ENCODE results near the gene CHCHD3. TPM values are rescaled to one million over a fixed set of nuclear protein-coding genes. Genes with fewer than 3 reads are reported as not detected.
"Not testable (repeated sequence)": the region's sequence is repeated elsewhere in the genome, so short reads cannot be mapped to it uniquely, and the experiment has no call there.

Gene CHCHD3
- total and polyA plus RNA-seq, 2 of the 4 experiments (the other 2 are of a cell fraction), result 56.9 to 141 TPM

DNA sequence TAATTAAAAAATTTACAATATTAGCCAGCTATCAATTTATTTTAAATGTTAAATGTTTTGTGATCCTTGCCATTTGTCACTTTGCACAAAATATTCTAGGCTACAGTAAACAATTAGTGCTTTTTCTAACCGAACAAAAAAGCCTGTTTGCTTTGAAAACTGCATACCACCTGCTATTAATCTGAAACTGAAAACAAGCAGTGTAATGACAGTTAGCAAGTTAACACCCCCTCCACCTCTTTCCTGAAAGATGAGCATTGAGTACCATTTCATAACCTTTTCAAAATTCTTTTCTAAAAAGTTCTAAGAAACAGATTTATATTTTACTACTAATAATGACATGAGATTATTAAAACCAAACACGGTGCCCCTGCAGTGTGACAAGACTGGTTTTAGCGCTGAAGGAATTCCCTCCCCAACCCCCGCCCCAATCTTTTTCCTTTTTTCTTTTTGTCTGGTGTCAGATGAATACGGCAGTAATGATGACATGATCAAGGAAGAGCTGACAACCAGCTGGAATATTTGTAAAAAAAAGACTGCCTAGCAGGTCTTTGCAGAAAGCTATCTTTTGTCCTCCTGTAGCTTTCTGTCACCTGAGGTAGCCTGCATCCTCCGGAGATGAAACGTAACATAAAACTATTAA is 175.6 kb downstream of the CHCHD3 start:
- Histone ChIP-seq H3K14ac (replicated peaks; ENCODE audit: low read depth, low read length) (no peak overlapping the region), H4K20me1 (ENCODE audit: insufficient read depth, low read length) (no peaks in the 10 kb centered on the region), H3K9me3 (ENCODE audit: control insufficient read depth, insufficient read depth, low read length) (no peaks in the 10 kb centered on the region), H3K4ac (ENCODE audit: low read depth, low read length) (no peak overlapping the region), H3K9ac (ENCODE audit: low read depth, low read length) (no peak overlapping the region), H4K8ac (ENCODE audit: low read depth in 2 of 2, low read length in 2 of 2) (no peak overlapping the region), H3K23ac (ENCODE audit: low read depth, low read length) (no peak overlapping the region), H4K5ac (ENCODE audit: low read depth, low read length) (no peak overlapping the region), H3K9me1 (ENCODE audit: insufficient read depth, low read length) (no peaks in the 10 kb centered on the region), H3K79me1 (ENCODE audit: low read depth in 1 of 2, low read length in 2 of 2) (peaks cover 7% of the 10 kb centered on the region in 2 experiments; a peak in 2 of 4 replicates), H3K27me3 (ENCODE audit: control insufficient read depth, insufficient read depth, low read length) (no peaks in the 10 kb centered on the region), H3K56ac (ENCODE audit: extremely low read depth, insufficient read depth, low read length) (no peak overlapping the region), H2AFZ (replicated peaks; ENCODE audit: low read length, poor library complexity) (no peak overlapping the region), H3K27ac (ENCODE audit: insufficient read depth, low read length) (no peak overlapping the region), H2BK20ac (ENCODE audit: low read depth, low read length) (no peak overlapping the region), H2AK9ac (replicated peaks; ENCODE audit: low read depth, low read length, poor library complexity) (no peak overlapping the region), H2BK5ac (ENCODE audit: low read depth, low read length, poor library complexity, severe bottlenecking) (no peak overlapping the region), H2BK15ac (ENCODE audit: low read depth, low read length) (no peak overlapping the region), H3K36me3 (ENCODE audit: control insufficient read depth, insufficient read depth, low read length) (no peaks in the 10 kb centered on the region), H2AK5ac (ENCODE audit: low read depth, low read length) (no peak overlapping the region), H4K91ac (ENCODE audit: insufficient read depth, low read depth, low read length) (no peak overlapping the region), H3K4me1 (ENCODE audit: control insufficient read depth, insufficient read depth, low read length) (no peaks in the 10 kb centered on the region), H3K4me3 (ENCODE audit: insufficient read depth, low read depth, low read length) (no peak overlapping the region), H2BK120ac (ENCODE audit: low read depth, low read length) (no peak overlapping the region), H3K4me2 (ENCODE audit: low read depth, low read length) (no peak overlapping the region), H3K18ac (ENCODE audit: low read depth, low read length) (no peak overlapping the region)
- intact Hi-C loops (cut with micrococcal nuclease) (no loop called here), dilution Hi-C loops (cut with HindIII; ENCODE audit: low sequenced_read_pairs, unreplicated experiment) (no loop called here), in situ Hi-C loops (cut with MboI; ENCODE audit: low sequenced_read_pairs) (no loop called here)
- no peak for TF ChIP-seq CEBPB (IDR thresholded peaks at IDR 0.05; ENCODE audit: low read depth, low read length)
- DNase-seq (no peak), ATAC-seq (ENCODE audit: low read depth) (no peak)
- BruUV-seq (replicated peaks), result no TSS peak
- ChIA-PET POLR2A (ENCODE audit: unreplicated experiment) (no interaction called here), CTCF (no interaction called here)
- no CpG with 5 or more reads among the region's 7 CpGs for WGBS, 2 experiments (ENCODE audit: extremely low coverage in 2 of 2, insufficient read length in 1 of 2)

DNA sequence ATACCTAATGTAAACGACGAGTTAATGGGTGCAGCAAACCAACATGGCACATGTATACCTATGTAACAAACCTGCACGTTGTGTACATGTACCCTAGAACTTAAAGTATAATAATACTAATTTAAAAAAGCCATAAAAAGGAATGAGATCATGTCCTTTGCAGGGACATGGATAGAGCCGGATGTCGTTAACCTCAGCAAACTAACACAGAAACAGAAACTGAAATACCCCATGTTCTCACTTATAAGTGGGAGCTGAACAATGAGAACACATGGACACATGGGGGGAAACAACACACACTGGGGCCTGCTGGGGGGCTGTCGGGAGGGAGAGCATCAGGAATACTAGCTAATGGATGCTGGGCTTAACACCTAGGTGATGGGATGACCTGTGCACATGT is 176.8 kb downstream of the CHCHD3 start:
- H3K27ac ChIP-seq (ENCODE audit: insufficient read depth, low read length); H4K91ac ChIP-seq (ENCODE audit: insufficient read depth, low read depth, low read length); BruUV-seq (replicated peaks); H3K4me2 ChIP-seq (ENCODE audit: low read depth, low read length); DNase-seq; dilution Hi-C loops (cut with HindIII; ENCODE audit: low sequenced_read_pairs, unreplicated experiment); H3K79me1 ChIP-seq (ENCODE audit: low read depth in 1 of 2, low read length in 2 of 2); H4K20me1 ChIP-seq (ENCODE audit: insufficient read depth, low read length); H2BK120ac ChIP-seq (ENCODE audit: low read depth, low read length); H3K27me3 ChIP-seq (ENCODE audit: control insufficient read depth, insufficient read depth, low read length); POLR2A ChIA-PET (ENCODE audit: unreplicated experiment); H3K4me3 ChIP-seq (ENCODE audit: insufficient read depth, low read depth, low read length); H3K4ac ChIP-seq (ENCODE audit: low read depth, low read length); H3K4me1 ChIP-seq (ENCODE audit: control insufficient read depth, insufficient read depth, low read length); H3K14ac ChIP-seq (replicated peaks; ENCODE audit: low read depth, low read length); H2BK15ac ChIP-seq (ENCODE audit: low read depth, low read length); H2AFZ ChIP-seq (replicated peaks; ENCODE audit: low read length, poor library complexity); H2AK9ac ChIP-seq (replicated peaks; ENCODE audit: low read depth, low read length, poor library complexity); H3K9me1 ChIP-seq (ENCODE audit: insufficient read depth, low read length); H4K5ac ChIP-seq (ENCODE audit: low read depth, low read length); H3K36me3 ChIP-seq (ENCODE audit: control insufficient read depth, insufficient read depth, low read length); H3K56ac ChIP-seq (ENCODE audit: extremely low read depth, insufficient read depth, low read length); H2AK5ac ChIP-seq (ENCODE audit: low read depth, low read length); ATAC-seq (ENCODE audit: low read depth); intact Hi-C loops (cut with micrococcal nuclease); H2BK5ac ChIP-seq (ENCODE audit: low read depth, low read length, poor library complexity, severe bottlenecking); CTCF ChIA-PET; H3K9me3 ChIP-seq (ENCODE audit: control insufficient read depth, insufficient read depth, low read length); H4K8ac ChIP-seq (ENCODE audit: low read depth in 2 of 2, low read length in 2 of 2); H3K9ac ChIP-seq (ENCODE audit: low read depth, low read length); H3K23ac ChIP-seq (ENCODE audit: low read depth, low read length); H3K18ac ChIP-seq (ENCODE audit: low read depth, low read length); H2BK20ac ChIP-seq (ENCODE audit: low read depth, low read length); in situ Hi-C loops (cut with MboI; ENCODE audit: low sequenced_read_pairs): not testable (repeated sequence)
- WGBS, 2 experiments (ENCODE audit: extremely low coverage in 2 of 2, insufficient read length in 1 of 2), result no CpG with 5 or more reads among the region's 6 CpGs
